Heart left ventricle (tissue), 13 donors: ENCODE measurements around the gene ZNF597.
"Not testable (repeated sequence)": the region's sequence is repeated elsewhere in the genome, so short reads cannot be mapped to it uniquely, and the experiment has no call there.

Experiments
- CTCF ChIP-seq, 12 donors: fragments of 200-600 bp; sonication (generic) in 4 of 12; IDR thresholded peaks; one replicate each; pipeline versions ENCODE4 v1.5.0 to v1.8.0; 2018 to 2022; ENCODE audit warnings: antibody characterized with exemption in 12 of 12, mild to moderate bottlenecking in 5 of 12
- POLR2A ChIP-seq, 2 donors: fragments of 450-650 bp; IDR thresholded peaks; one replicate each; pipeline ENCODE4 v1.6.1; 2017; ENCODE audit warnings: antibody characterized with exemption in 2 of 2, mild to moderate bottlenecking in 2 of 2, moderate library complexity in 2 of 2
- donor health status: ischemic (EF 13 %, LVEDD 7.1; RV severe dilation, severe dysfunction).
- donor health status: DM: no; HTN: yes; CAD: no.
- donor health status: DM: no; HTN: no; CAD: no.
- donor health status: ischemic (EF 25% LVEDD 6.9; RV normal size, moderate dysfunction).
- donor health status: ischemic (EF 25% LVEDD 5.7; RV mildly dilated, moderate dysfunction).
- donor health status: ischemic (EF 35%, LVEDD 5.7; RV mildly dilated, moderate dysfunction).
- donor health status: nonischemic (EF 11% LVEDD 7.7; RV severe dilation, severe dysfunction).
- donor health status: DM: yes; HTN: yes; CAD: no.
- donor health status: PGD.
- donor health status: ischemic (EF 29% LVEDD 5.4; RV normal size, mild dysfunction).
- donor health status: nonischemic (EF 23%, LVEDD 6.1; RV moderate dilation, normal function).

GRCh38 chr16:3474870-3475269 is 31.6 kb upstream of the ZNF597 start:
- not testable (repeated sequence) for TF ChIP-seq POLR2A, CTCF (IDR thresholded peaks at IDR 0.05)
